PC-3 (cell line): Measurements from ENCODE around the gene HHATL. TPM values are rescaled to one million over a fixed set of nuclear protein-coding genes. Genes with fewer than 3 reads are reported as not detected.

Source experiments
- ATAC-seq: fragments of 200-7000 bp; cut with Tn5 transposase; 2 replicates; pipeline ENCODE4 v1.9.1; 2020; ENCODE audit warnings: mild to moderate bottlenecking, moderate library complexity
- BruUV-seq: library from RNA; stranded (reverse); fragments of 400-500 nt; replicated peaks from 2 replicates; lab custom pipeline; 2021; lab: Mats Ljungman, UMichigan
- CTCF ChIA-PET: fragments of 300-600 bp; sonication (Branson Sonifier 250); formaldehyde crosslinking; loops from one replicate; lab custom pipeline; 2022; ENCODE audit warnings: antibody characterized with exemption; lab: Charles Lee
- POLR2A ChIA-PET: fragments of 300-600 bp; sonication (Branson Sonifier 250); formaldehyde crosslinking; loops from one replicate; lab custom pipeline; 2022; ENCODE audit warnings: antibody characterized with exemption; ENCODE audit not compliant: unreplicated experiment; lab: Charles Lee
- DNase-seq: peaks from one replicate; pipeline ENCODE4 v3.0.0-alpha.2; 2015
- H2AFZ ChIP-seq: fragments of 300-600 bp; sonication (generic); 2 replicates; pipeline ENCODE4 v1.6.0; 2016; ENCODE audit warnings: antibody characterized with exemption, low read length
- H3F3A ChIP-seq: fragments of 300-600 bp; sonication (generic); one replicate; pipeline ENCODE4 v1.6.0; 2017; ENCODE audit warnings: antibody characterized with exemption, low read length, control low read depth, mild to moderate bottlenecking; ENCODE audit not compliant: unreplicated experiment
- H3K27ac ChIP-seq: fragments of 300-600 bp; sonication (generic); 2 replicates; pipeline ENCODE4 v1.5.1; 2016; ENCODE audit warnings: mild to moderate bottlenecking, low read length
- H3K27me3 ChIP-seq: fragments of 300-600 bp; sonication (generic); 2 replicates; pipeline ENCODE4 v1.6.1; 2016; ENCODE audit warnings: low read length, mixed read lengths
- H3K36me3 ChIP-seq: fragments of 300-600 bp; sonication (generic); 2 replicates; pipeline ENCODE4 v1.6.1; 2016; ENCODE audit warnings: low read depth, mixed run types, low read length, mixed read lengths
- H3K4me1 ChIP-seq: fragments of 300-600 bp; sonication (generic); 2 replicates; pipeline ENCODE4 v1.5.1; 2016; ENCODE audit warnings: low read length; ENCODE audit not compliant: insufficient read depth
- H3K4me2 ChIP-seq: fragments of 300-600 bp; sonication (generic); 2 replicates; pipeline ENCODE4 v1.6.0; 2016; ENCODE audit warnings: low read length
- H3K4me3 ChIP-seq: fragments of 300-600 bp; sonication (generic); 2 replicates; pipeline ENCODE4 v1.5.1; 2016; ENCODE audit warnings: mild to moderate bottlenecking, low read length, mixed read lengths
- H3K79me2 ChIP-seq: fragments of 300-600 bp; sonication (generic); 2 replicates; pipeline ENCODE4 v1.6.1; 2017; ENCODE audit warnings: low read length, mixed read lengths
- H3K9ac ChIP-seq: fragments of 300-600 bp; sonication (generic); 2 replicates; pipeline ENCODE4 v1.6.0; 2016; ENCODE audit warnings: mild to moderate bottlenecking, low read length
- H3K9me2 ChIP-seq: fragments of 300-600 bp; sonication (generic); replicated peaks from 2 replicates; pipeline ENCODE4 v1.6.1; 2016; ENCODE audit warnings: mixed run types, low read length, mixed read lengths
- H3K9me3 ChIP-seq: fragments of 300-600 bp; sonication (generic); 2 replicates; pipeline ENCODE4 v1.6.1; 2016; ENCODE audit warnings: low read length, mixed read lengths
- H4K20me1 ChIP-seq: fragments of 300-600 bp; sonication (generic); 2 replicates; pipeline ENCODE4 v1.6.1; 2016; ENCODE audit warnings: low read length, mixed read lengths
- EZH2 ChIP-seq: fragments of 300-600 bp; sonication (generic); IDR thresholded peaks from one replicate; pipeline ENCODE4 v1.6.1; 2017; ENCODE audit warnings: antibody characterized with exemption, mild to moderate bottlenecking, low read length; ENCODE audit not compliant: unreplicated experiment
- EZH2phosphoT487 ChIP-seq: fragments of 300-600 bp; sonication (generic); IDR thresholded peaks from 2 replicates; pipeline ENCODE4 v1.6.1; 2018; ENCODE audit warnings: mild to moderate bottlenecking, antibody characterized with exemption, low read length, borderline replicate concordance
- intact Hi-C: fragments of 100-400 bp; cut with micrococcal nuclease; formaldehyde crosslinking; loops from 2 replicates; pipeline ENCODE4 v1.9.0; 2023
- total RNA-seq: library from RNA; depleted of rRNA; stranded (reverse); fragments of >200 nt; gene quantifications from 2 replicates; pipeline ENCODE4 v1.2.3, GENCODE V29; 2014
- TF ChIP-seq, protein P1 (sequence below): fragments of 300-600 bp; sonication (generic); conservative IDR thresholded peaks from 2 replicates; pipeline ENCODE4 v1.5.1; 2017; ENCODE audit warnings: antibody characterized with exemption, low read depth, mild to moderate bottlenecking, low read length

Gene HHATL
- total RNA-seq, 1 experiment from 2014 or later: not detected

DNA sequence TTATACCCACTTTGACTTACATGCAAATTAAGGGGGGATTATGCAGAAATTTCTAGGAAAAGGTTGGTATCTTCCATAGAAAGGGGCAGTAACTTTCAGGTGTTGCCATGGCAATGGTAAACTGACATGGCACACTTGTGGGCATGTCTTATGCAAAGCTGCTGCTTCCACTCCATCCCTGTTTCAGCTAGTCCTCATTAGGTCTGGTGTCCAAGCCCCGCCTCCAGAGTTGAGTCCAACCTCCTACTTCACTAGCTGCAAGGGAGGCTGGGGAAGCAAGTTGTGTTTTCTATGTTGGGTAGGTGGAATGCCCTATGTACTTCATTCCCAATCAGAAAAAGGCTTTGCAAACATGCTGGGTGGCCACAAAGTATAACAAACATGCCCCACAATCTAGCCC is 31.9 kb downstream of the HHATL start:
- no peaks in the 10 kb centered on the region for H3K36me3 ChIP-seq
- H2AFZ ChIP-seq: no peak overlapping the region
- ChIA-PET CTCF (no interaction called here), POLR2A (no interaction called here)
- no peaks in the 10 kb centered on the region; the same call in 1 of the 2 replicates for H3K4me1 ChIP-seq
- no peaks in the 10 kb centered on the region for H3F3A ChIP-seq
- no peaks in the 10 kb centered on the region for H3K79me2 ChIP-seq
- no TSS peak for BruUV-seq
- no peaks in the 10 kb centered on the region for H3K9me2 ChIP-seq
- no peak overlapping the region for H3K9ac ChIP-seq
- TF ChIP-seq, protein P1, sequence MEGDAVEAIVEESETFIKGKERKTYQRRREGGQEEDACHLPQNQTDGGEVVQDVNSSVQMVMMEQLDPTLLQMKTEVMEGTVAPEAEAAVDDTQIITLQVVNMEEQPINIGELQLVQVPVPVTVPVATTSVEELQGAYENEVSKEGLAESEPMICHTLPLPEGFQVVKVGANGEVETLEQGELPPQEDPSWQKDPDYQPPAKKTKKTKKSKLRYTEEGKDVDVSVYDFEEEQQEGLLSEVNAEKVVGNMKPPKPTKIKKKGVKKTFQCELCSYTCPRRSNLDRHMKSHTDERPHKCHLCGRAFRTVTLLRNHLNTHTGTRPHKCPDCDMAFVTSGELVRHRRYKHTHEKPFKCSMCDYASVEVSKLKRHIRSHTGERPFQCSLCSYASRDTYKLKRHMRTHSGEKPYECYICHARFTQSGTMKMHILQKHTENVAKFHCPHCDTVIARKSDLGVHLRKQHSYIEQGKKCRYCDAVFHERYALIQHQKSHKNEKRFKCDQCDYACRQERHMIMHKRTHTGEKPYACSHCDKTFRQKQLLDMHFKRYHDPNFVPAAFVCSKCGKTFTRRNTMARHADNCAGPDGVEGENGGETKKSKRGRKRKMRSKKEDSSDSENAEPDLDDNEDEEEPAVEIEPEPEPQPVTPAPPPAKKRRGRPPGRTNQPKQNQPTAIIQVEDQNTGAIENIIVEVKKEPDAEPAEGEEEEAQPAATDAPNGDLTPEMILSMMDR: no peak
- TF ChIP-seq EZH2: no peak
- TF ChIP-seq EZH2phosphoT487: no peak
- no peak overlapping the region for H3K4me2 ChIP-seq
- intact Hi-C loops: no loop called here
- DNase-seq (no peak), ATAC-seq (no peak)
- H3K9me3 ChIP-seq: no peaks in the 10 kb centered on the region
- H3K4me3 ChIP-seq: no peak overlapping the region
- H3K27ac ChIP-seq: no peak overlapping the region
- no peaks in the 10 kb centered on the region for H4K20me1 ChIP-seq
- H3K27me3 ChIP-seq: no peaks in the 10 kb centered on the region

DNA sequence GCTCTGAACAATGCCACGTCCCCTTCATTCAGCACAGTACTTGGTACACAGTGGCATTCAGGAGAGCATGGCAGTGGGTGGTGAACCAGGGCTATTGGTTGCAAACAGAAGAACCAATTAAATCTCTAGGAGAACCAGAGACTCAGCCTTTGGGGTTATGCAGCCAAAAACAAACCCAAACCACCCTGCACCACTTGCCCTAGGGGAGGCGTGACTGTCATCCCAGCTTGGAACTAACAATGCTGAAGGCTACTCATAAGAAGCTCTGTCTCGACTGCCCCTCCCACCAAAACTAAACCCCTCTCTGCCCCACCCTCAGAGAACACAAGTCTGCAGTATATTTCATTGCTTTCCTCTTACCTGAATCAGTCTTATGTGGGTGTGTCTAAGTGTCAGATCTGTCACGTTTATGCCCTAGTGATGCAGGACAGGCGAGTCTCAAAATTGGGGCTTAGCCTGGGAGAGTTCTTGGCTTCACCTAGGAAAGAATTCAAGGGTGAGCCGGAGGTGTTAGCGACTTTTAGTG is 32.5 kb downstream of the HHATL start:
- DNase-seq: no peak
- POLR2A ChIA-PET: no interaction called here
- no peaks in the 10 kb centered on the region for H3K9me3 ChIP-seq
- no peak overlapping the region for H3K4me2 ChIP-seq
- no peak overlapping the region for H3K9ac ChIP-seq
- no peaks in the 10 kb centered on the region for H3K36me3 ChIP-seq
- H2AFZ ChIP-seq: no peak overlapping the region
- intact Hi-C loops: no loop called here
- no peaks in the 10 kb centered on the region for H3F3A ChIP-seq
- no peak overlapping the region for H3K4me3 ChIP-seq
- TF ChIP-seq, protein P1: no peak
- TF ChIP-seq EZH2phosphoT487 (no peak), EZH2 (no peak)
- no peaks in the 10 kb centered on the region for H4K20me1 ChIP-seq
- H3K9me2 ChIP-seq: no peaks in the 10 kb centered on the region
- no TSS peak for BruUV-seq
- no peak overlapping the region for H3K27ac ChIP-seq
- no peaks in the 10 kb centered on the region for H3K27me3 ChIP-seq
- ATAC-seq: no peak
- no peaks in the 10 kb centered on the region for H3K79me2 ChIP-seq
- CTCF ChIA-PET: no interaction called here
- no peaks in the 10 kb centered on the region; the same call in 1 of the 2 replicates for H3K4me1 ChIP-seq

DNA sequence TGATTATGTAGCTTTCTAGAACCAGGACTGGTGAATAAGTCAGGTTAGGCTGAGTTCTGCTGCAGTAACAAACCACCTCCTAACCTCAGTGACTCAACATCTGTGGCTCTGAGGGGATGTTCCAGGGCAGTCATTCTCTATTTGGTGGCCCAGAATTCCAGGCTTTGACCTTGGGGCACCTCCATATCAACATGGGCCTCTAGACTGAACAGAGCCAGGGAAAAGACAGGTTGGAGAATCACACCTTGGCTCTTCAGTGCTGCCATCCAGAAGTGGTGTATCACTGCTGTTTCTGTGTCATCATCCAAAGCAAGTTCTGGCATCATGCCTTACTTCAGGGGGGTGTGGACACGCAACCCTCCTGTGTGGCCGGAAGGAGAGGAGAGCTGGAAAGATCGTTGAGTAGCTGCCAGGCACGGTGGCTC is 33.8 kb downstream of the HHATL start:
- Histone ChIP-seq H2AFZ (no peak overlapping the region), H3K9me2 (no peaks in the 10 kb centered on the region), H4K20me1 (no peaks in the 10 kb centered on the region), H3K4me1 (no peaks in the 10 kb centered on the region), H3K27ac (no peak overlapping the region), H3K36me3 (no peaks in the 10 kb centered on the region), H3K27me3 (no peaks in the 10 kb centered on the region), H3K4me2 (no peak overlapping the region), H3K4me3 (no peak overlapping the region), H3K9me3 (no peaks in the 10 kb centered on the region), H3K79me2 (no peaks in the 10 kb centered on the region), H3K9ac (no peak overlapping the region), H3F3A (no peaks in the 10 kb centered on the region)
- DNase-seq: peak; percentile 62
- no TSS peak for BruUV-seq
- ChIA-PET CTCF (no interaction called here), POLR2A (interaction anchor here (0.7 kb wide), 1 partner anchor 519 kb away, joined by 3 read pairs; no protein-coding TSS in a partner anchor)
- ATAC-seq: no peak
- no peak for TF ChIP-seq EZH2
- TF ChIP-seq, protein P1: no peak
- TF ChIP-seq EZH2phosphoT487: no peak
- intact Hi-C loops: no loop called here
